Keratinocyte (primary cell): ENCODE data around the gene ACSS1. TPM values are rescaled to one million over a fixed set of nuclear protein-coding genes. Genes with fewer than 3 reads are reported as not detected.

Source experiments
- DNase-seq: peaks from one replicate; pipeline ENCODE4 v3.0.0-alpha.2; 2011; ENCODE audit warnings: low read depth, missing footprints, low spot score
- FAIRE-seq: peaks from 2 replicates; lab custom pipeline; 2011; peaks lifted over from hg19 to GRCh38; lab: Jason Lieb, UNC
- H2AFZ ChIP-seq: 2 replicates; pipeline ENCODE4 v1.6.0; 2012; ENCODE audit warnings: low read length, control low read depth, inconsistent platforms; ENCODE audit not compliant: control insufficient read depth
- H3K27ac ChIP-seq: 2 replicates; pipeline ENCODE4 v1.5.1; 2011; ENCODE audit warnings: low read length; ENCODE audit not compliant: control insufficient read depth, insufficient read depth
- H3K27me3 ChIP-seq: 3 replicates; pipeline ENCODE4 v1.6.0; 2011; ENCODE audit warnings: low read length; ENCODE audit not compliant: control insufficient read depth, insufficient read depth; ENCODE audit errors: extremely low read depth
- H3K36me3 ChIP-seq, 2 experiments: 2 replicates in 1 of 2; 3 replicates in 1 of 2; pipeline ENCODE4 v1.5.1; 2011; ENCODE audit warnings: low read length in 2 of 2, mild to moderate bottlenecking in 1 of 2; ENCODE audit not compliant: control insufficient read depth in 2 of 2, insufficient read depth in 2 of 2; ENCODE audit errors: extremely low read depth in 1 of 2
- H3K4me1 ChIP-seq: 3 replicates; pipeline ENCODE4 v1.5.1; 2011; ENCODE audit warnings: low read length; ENCODE audit not compliant: control insufficient read depth, insufficient read depth; ENCODE audit errors: extremely low read depth
- H3K4me2 ChIP-seq: 3 replicates; pipeline ENCODE4 v1.6.0; 2011; ENCODE audit warnings: low read depth, low read length; ENCODE audit not compliant: control insufficient read depth, insufficient read depth; ENCODE audit errors: extremely low read depth
- H3K4me3 ChIP-seq, 3 experiments: fragments of 200-600 bp in 1 of 3; sonication (generic) in 1 of 3; 2 replicates in 2 of 3; 3 replicates in 1 of 3; pipeline ENCODE4 v1.5.1; 2011 to 2016; ENCODE audit warnings: low read length in 3 of 3, mild to moderate bottlenecking in 3 of 3, control low read depth in 2 of 3, inconsistent platforms in 1 of 3, low read depth in 1 of 3, mixed read lengths in 1 of 3, mixed run types in 1 of 3, moderate library complexity in 1 of 3; ENCODE audit not compliant: control insufficient read depth in 2 of 3, insufficient read depth in 2 of 3; ENCODE audit errors: extremely low read depth in 1 of 3
- H3K79me2 ChIP-seq: 2 replicates; pipeline ENCODE4 v1.6.0; 2012; ENCODE audit warnings: low read length; ENCODE audit not compliant: control insufficient read depth, insufficient read depth
- H3K9ac ChIP-seq: 3 replicates; pipeline ENCODE4 v1.6.0; 2011; ENCODE audit warnings: low read length; ENCODE audit not compliant: control insufficient read depth, insufficient read depth; ENCODE audit errors: extremely low read depth
- H3K9me1 ChIP-seq: 3 replicates; pipeline ENCODE4 v1.6.0; 2011; ENCODE audit warnings: low read length; ENCODE audit not compliant: control insufficient read depth, insufficient read depth; ENCODE audit errors: extremely low read depth
- H3K9me3 ChIP-seq: 2 replicates; pipeline ENCODE4 v1.5.1; 2012; ENCODE audit warnings: low read depth, low read length; ENCODE audit not compliant: control insufficient read depth
- H4K20me1 ChIP-seq: 3 replicates; pipeline ENCODE4 v1.6.0; 2011; ENCODE audit warnings: low read length; ENCODE audit not compliant: control insufficient read depth, insufficient read depth; ENCODE audit errors: extremely low read depth
- EZH2 ChIP-seq: IDR thresholded peaks from one replicate; pipeline ENCODE4 v1.6.1; 2012; ENCODE audit warnings: inconsistent platforms, mild to moderate bottlenecking, low read length, moderate library complexity
- dilution Hi-C: fragments of 300-500 bp; cut with MboI; formaldehyde crosslinking; loops from one replicate; pipeline ENCODE4 v1.7.0; 2020; ENCODE audit warnings: low sequenced_read_pairs; ENCODE audit not compliant: extremely low pct_ligation_motif_present
- polyA plus RNA-seq, 5 experiments: library from polyadenylated mRNA; depleted of rRNA in 3 of 5; stranded (reverse) in 3 of 5; stranded (forward) in 1 of 5; unstranded in 1 of 5; fragments of >200 nt; gene quantifications; 1 replicate in 1 of 5; 2 replicates in 3 of 5; 3 replicates in 1 of 5; pipeline versions ENCODE4 v1.2.1 to v1.2.3, GENCODE V29; 2011 to 2012; ENCODE audit warnings: missing spikeins in 2 of 5, low read depth in 1 of 5, low replicate concordance in 1 of 5
- TF ChIP-seq, protein P1 (sequence below), 3 experiments: IDR thresholded peaks in 1 of 3; conservative IDR thresholded peaks in 1 of 3; optimal IDR thresholded peaks in 1 of 3; 2 replicates in 2 of 3; 3 replicates in 1 of 3; pipeline versions ENCODE3 to v1.5.1; 2011; ENCODE audit warnings: low read length in 3 of 3, mild to moderate bottlenecking in 3 of 3, moderate library complexity in 2 of 3, control low read depth in 1 of 3, inconsistent platforms in 1 of 3; ENCODE audit not compliant: insufficient read depth in 2 of 3; ENCODE audit errors: extremely low read depth in 1 of 3

Gene ACSS1
- polyA plus RNA-seq, 1 donor (not counting 4 experiments of a cell fraction or from before 2014, with no cell fraction given) = 1.5 TPM

DNA sequence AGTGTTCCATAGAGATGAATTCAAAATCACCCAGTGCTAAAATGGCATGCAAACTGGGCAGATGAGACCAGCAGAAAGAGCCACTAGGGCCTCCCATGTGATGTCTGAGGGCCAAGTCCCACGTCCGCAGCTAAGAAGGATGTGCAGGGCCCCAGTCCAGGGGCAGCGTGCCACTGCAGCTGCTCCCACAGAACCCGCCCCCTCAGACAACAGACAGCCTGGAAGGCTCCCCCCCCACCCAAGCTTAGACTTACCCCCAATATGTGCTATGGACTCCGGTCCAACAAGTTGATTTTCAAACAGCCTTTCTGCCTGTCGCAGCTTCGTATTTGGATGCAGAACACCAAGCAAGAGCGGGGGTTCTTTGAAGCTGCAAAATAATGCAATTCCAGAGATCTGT lies 79.4 kb downstream of the ACSS1 start:
- no peak overlapping the region for H2AFZ ChIP-seq
- no peak overlapping the region for H3K27ac ChIP-seq
- dilution Hi-C loops = no loop called here
- H3K36me3 ChIP-seq = peaks cover 0 to 11% of the 10 kb centered on the region in 2 experiments
- H4K20me1 ChIP-seq = no peaks in the 10 kb centered on the region
- peaks cover 5% of the 10 kb centered on the region for H3K9me3 ChIP-seq
- H3K4me2 ChIP-seq = no peak overlapping the region
- no peak for TF ChIP-seq EZH2
- TF ChIP-seq, protein P1, sequence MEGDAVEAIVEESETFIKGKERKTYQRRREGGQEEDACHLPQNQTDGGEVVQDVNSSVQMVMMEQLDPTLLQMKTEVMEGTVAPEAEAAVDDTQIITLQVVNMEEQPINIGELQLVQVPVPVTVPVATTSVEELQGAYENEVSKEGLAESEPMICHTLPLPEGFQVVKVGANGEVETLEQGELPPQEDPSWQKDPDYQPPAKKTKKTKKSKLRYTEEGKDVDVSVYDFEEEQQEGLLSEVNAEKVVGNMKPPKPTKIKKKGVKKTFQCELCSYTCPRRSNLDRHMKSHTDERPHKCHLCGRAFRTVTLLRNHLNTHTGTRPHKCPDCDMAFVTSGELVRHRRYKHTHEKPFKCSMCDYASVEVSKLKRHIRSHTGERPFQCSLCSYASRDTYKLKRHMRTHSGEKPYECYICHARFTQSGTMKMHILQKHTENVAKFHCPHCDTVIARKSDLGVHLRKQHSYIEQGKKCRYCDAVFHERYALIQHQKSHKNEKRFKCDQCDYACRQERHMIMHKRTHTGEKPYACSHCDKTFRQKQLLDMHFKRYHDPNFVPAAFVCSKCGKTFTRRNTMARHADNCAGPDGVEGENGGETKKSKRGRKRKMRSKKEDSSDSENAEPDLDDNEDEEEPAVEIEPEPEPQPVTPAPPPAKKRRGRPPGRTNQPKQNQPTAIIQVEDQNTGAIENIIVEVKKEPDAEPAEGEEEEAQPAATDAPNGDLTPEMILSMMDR (optimal IDR thresholded peaks at IDR 0.05 in 1 of 3, IDR thresholded peaks at IDR 0.05 in 1 of 3, conservative IDR thresholded peaks at IDR 0.05 in 1 of 3; ENCODE audit: extremely low read depth in 1 of 3, insufficient read depth in 2 of 3, low read length in 3 of 3) = no peak
- H3K9me1 ChIP-seq = no peaks in the 10 kb centered on the region
- no peak overlapping the region for H3K4me3 ChIP-seq
- no peak overlapping the region for H3K9ac ChIP-seq
- H3K79me2 ChIP-seq = no peaks in the 10 kb centered on the region
- DNase-seq (no peak), FAIRE-seq (no peak)
- H3K27me3 ChIP-seq = no peaks in the 10 kb centered on the region
- H3K4me1 ChIP-seq = no peaks in the 10 kb centered on the region

DNA sequence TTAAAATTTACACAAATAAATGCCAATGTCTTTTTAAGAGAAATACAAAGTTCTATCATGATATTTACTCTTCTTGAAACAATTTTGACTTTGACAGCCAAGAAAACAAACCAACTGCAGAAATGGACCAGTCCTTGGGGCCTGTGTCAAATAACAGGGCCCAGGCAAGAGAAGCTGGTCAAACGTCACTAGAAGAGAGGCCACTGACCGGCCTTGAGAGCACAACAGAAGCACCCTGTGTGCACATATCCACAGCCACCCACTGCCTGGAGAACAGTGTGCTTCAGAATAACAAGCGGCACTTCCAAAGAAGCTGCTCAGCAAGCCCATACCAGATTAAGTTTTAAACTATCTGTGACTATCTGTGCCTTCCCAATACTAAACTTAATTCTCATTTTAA lies 80.1 kb downstream of the ACSS1 start:
- DNase-seq = no peak
- no peak for TF ChIP-seq EZH2
- TF ChIP-seq, protein P1 (optimal IDR thresholded peaks at IDR 0.05 in 1 of 3, IDR thresholded peaks at IDR 0.05 in 1 of 3, conservative IDR thresholded peaks at IDR 0.05 in 1 of 3; ENCODE audit: extremely low read depth in 1 of 3, insufficient read depth in 2 of 3, low read length in 3 of 3) = no peak
- no peaks in the 10 kb centered on the region for H3K4me1 ChIP-seq
- no peak overlapping the region for H2AFZ ChIP-seq
- H3K4me3 ChIP-seq = no peak overlapping the region
- H3K27ac ChIP-seq = no peak overlapping the region
- no peaks in the 10 kb centered on the region for H3K79me2 ChIP-seq
- no peaks in the 10 kb centered on the region for H4K20me1 ChIP-seq
- FAIRE-seq = no peak
- no peaks in the 10 kb centered on the region for H3K9me1 ChIP-seq
- peaks cover under 1 to 14% of the 10 kb centered on the region in 2 experiments for H3K36me3 ChIP-seq
- dilution Hi-C loops = no loop called here
- H3K27me3 ChIP-seq = no peaks in the 10 kb centered on the region
- H3K9ac ChIP-seq = no peak overlapping the region
- H3K9me3 ChIP-seq = peaks cover 5% of the 10 kb centered on the region
- no peak overlapping the region for H3K4me2 ChIP-seq
